Measurements from ENCODE around the gene TIPIN.
A peak's percentile ranks its signal among the peaks of the same experiment; 100 is the strongest.

Gene TIPIN

DNA sequence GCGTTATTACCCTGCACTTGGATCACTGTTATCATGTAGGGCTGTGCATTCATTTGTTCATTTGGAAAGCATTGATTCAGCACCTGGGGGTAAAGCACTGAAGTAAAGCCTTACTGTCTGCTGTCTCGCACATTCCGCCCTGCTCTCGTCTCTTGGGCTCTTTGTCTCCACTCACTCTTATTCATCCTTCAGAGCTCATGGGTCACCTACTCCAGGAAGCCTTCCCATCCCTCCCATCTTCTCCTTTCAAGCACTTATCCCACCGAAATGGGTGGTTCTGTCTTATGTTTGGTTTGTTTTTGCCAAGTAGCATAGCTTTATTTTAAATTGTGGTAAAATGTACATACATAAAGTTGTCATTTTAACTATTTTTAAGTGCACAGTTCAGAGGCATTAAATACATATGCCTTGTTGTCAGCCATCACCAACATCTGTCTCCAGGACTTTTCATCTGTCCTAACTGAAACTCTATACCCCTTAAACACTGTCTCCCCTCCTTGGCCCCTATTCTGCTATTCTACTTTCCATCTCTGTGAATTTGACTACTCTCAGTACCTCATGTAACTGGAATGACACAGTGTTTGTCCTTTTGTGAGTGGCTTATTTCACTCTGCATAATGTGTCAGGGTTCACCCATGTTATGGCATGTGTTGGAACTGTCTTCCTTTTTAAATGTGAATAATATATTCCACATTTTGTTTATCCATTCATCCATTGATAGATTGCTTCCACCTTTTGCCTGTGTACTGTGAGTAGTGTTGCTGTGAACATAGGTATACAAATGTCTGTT is 53.8 kb downstream of the TIPIN start:
- DNase-seq (ENCODE audit: insufficient read length, low spot score) = no peak
- no peak for TF ChIP-seq POU2F2 (IDR thresholded peaks at IDR 0.05; ENCODE audit: low read depth, low read length)
- no peak for TF ChIP-seq POLR2AphosphoS5 (IDR thresholded peaks at IDR 0.05; ENCODE audit: low read depth, low read length)
- FAIRE-seq = no peak

DNA sequence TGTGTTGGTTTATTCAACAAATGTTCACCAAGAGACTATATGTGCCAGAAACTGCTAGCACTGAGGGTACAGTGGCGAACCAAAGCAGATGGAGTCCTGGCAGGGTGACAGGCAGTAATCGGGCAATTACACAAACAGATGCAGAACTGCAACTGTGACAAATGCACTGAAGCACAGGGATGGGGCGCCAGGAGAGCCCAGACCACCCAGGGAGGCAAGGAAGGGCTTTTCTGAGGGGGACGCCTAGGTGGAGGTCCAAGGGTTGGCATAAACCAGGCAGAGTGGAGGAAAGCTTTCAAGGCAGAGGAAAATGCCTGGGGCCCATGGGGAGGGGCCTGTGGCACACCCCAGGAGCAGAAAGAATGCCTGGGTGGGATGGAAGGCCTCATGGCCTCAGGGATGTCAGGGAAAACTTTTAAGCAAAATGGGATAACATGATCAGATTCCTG is 57.7 kb downstream of the TIPIN start:
- TF ChIP-seq POLR2AphosphoS5 (IDR thresholded peaks at IDR 0.05; ENCODE audit: low read depth, low read length) (no peak), TAF1 (IDR thresholded peaks at IDR 0.05; ENCODE audit: low read depth, low read length) (no peak), POU2F2 (IDR thresholded peaks at IDR 0.05; ENCODE audit: low read depth, low read length) (no peak), SPI1 (IDR thresholded peaks at IDR 0.05; ENCODE audit: low read depth, low read length) (no peak), PAX5 (IDR thresholded peaks at IDR 0.05; ENCODE audit: insufficient read depth, low read length, severe bottlenecking) (no peak), POLR2A (IDR thresholded peaks at IDR 0.05; ENCODE audit: low read depth, low read length) (no peak)
- DNase-seq (ENCODE audit: insufficient read length, low spot score) (no peak), FAIRE-seq (no peak)

DNA sequence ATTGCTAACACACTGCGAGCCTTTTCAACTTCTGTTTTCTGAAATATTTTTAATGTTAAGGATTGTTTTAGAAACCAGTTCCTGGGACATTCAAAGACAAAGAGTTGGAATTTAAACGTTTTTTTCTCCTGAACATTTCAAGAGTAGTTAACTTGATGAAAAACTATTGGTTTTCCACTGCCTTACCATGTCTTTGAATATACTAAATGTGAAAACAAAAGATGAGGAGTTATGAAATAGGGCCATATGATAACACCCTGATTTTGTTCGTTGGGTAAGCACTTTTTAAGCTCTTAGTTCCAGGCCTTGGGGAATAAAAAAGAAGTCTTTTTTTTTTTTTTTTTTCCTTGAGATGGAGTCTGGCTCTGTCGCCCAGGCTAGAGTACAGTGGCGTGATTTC is 60.3 kb downstream of the TIPIN start:
- no peak for DNase-seq (ENCODE audit: insufficient read length, low spot score)
- no peak for FAIRE-seq
- TF ChIP-seq POLR2AphosphoS5 (IDR thresholded peaks at IDR 0.05; ENCODE audit: low read depth, low read length) (no peak), PAX5 (IDR thresholded peaks at IDR 0.05; ENCODE audit: insufficient read depth, low read length, severe bottlenecking) (no peak)

DNA sequence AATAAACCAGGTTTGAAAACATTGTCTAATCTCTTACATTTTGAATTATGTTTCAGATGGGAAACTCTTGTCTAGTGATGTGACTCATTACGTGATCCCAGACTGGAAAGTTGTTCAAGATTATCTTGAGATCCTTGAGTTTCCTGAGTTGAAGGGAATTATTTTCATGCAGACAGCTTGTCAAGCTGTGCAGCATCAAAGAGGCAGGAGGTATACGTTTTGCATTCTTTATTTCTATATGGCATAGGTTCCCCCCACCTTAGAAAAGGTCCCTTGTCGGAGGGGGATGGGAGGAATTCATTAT is 61.6 kb downstream of the TIPIN start:
- FAIRE-seq = peak; percentile 16
- TF ChIP-seq PAX5 (IDR thresholded peaks at IDR 0.05; ENCODE audit: insufficient read depth, low read length, severe bottlenecking) = no peak
- TF ChIP-seq POLR2A (IDR thresholded peaks at IDR 0.05; ENCODE audit: low read depth, low read length) = no peak
- DNase-seq (ENCODE audit: insufficient read length, low spot score) = no peak

DNA sequence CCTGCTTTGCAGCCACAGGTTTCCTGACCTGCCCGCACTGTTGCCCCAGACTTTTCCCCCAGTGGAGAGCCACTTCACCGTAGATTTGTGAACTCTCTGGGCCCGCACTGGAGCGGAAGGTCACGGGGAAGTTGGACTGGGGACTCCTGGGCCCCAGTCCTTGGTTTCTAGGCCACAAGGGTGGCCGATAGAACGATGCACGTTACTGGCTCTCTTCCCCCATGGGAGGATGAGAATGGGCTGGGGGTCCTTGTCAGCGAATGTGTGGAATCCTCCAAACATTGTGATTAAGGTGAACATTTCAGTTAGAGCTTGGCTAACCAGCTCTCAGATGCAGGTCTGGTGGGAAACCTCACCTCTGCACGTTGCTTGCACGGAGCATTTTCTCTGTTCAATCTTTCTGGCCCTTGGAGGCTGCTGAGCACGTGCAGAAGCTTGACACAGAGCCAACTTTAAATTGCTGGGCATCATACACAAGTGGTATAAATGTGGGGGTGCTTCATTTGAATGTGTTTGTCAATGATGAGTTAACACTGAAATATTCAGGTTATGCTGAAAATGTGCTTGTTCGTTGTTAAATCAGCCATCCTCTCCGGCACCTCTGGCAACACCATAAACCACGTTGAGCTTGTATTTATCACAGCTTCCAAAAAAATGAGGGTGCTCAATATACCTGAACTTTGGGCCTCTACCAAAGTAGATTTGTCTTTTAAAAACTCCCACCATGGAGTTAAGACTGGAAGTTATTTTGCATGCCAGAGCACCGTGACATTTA is 62.1 kb downstream of the TIPIN start:
- FAIRE-seq = peak; percentile 65
- peak; percentile 22 for DNase-seq (ENCODE audit: insufficient read length, low spot score)
- TF ChIP-seq TAF1 (IDR thresholded peaks at IDR 0.05; ENCODE audit: low read depth, low read length) (no peak), PAX5 (IDR thresholded peaks at IDR 0.05; ENCODE audit: insufficient read depth, low read length, severe bottlenecking) (no peak), POU2F2 (IDR thresholded peaks at IDR 0.05; ENCODE audit: low read depth, low read length) (no peak), POLR2AphosphoS5 (IDR thresholded peaks at IDR 0.05; ENCODE audit: low read depth, low read length) (no peak)

DNA sequence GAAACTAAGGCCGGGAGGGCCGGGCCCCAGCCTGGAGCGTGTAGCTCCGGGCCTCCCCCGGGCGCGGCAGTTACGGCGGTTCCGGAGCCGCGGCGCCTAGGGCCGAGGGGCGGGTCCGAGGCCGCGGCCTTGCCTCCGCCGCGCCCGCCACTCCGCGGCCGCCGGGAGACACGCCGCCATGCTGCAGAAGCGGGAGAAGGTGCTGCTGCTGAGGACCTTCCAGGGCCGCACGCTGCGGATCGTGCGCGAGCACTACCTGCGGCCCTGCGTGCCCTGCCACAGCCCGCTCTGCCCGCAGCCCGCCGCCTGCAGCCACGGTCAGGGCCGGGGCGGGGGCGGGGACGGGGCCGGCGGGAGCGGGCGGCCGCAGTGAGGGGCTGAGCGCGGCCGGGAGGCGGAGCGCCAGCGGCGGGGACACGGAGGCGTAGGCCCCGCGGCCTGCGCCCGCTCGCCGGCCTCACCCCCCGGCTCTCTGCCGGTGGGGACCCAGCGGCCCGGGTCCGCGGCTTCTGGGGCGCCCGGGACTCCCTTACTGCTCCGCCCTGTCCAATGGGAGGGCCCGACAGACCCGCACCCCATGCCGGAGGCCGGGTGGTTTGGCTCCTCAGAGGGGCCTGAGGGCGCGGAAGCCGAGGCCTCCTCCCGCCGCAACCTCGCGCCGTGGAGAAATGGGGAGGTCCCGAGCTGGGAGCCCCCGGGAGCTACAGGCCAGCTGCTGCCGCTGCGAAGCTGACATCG is 62.9 kb downstream of the TIPIN start, which contains the start of gene DIS3L:
Gene DIS3L, plus strand, starts transcription at position 150 of the 738 bp plus-strand sequence. Its CDS starts 29 bp downstream, at position 179.
- peak; percentile 75 for FAIRE-seq
- peak; percentile 68 for DNase-seq (ENCODE audit: insufficient read length, low spot score)
- TF ChIP-seq POLR2A (IDR thresholded peaks at IDR 0.05; ENCODE audit: low read depth, low read length) = peak; percentile 51; the same call in 1 of the 2 replicates
- TF ChIP-seq PAX5 (IDR thresholded peaks at IDR 0.05; ENCODE audit: insufficient read depth, low read length, severe bottlenecking) = no peak
- no peak for TF ChIP-seq SPI1 (IDR thresholded peaks at IDR 0.05; ENCODE audit: low read depth, low read length)
- no peak for TF ChIP-seq POU2F2 (IDR thresholded peaks at IDR 0.05; ENCODE audit: low read depth, low read length)
- TF ChIP-seq TAF1 (IDR thresholded peaks at IDR 0.05; ENCODE audit: low read depth, low read length) = peak; percentile 21; the same call in 1 of the 2 replicates

DNA sequence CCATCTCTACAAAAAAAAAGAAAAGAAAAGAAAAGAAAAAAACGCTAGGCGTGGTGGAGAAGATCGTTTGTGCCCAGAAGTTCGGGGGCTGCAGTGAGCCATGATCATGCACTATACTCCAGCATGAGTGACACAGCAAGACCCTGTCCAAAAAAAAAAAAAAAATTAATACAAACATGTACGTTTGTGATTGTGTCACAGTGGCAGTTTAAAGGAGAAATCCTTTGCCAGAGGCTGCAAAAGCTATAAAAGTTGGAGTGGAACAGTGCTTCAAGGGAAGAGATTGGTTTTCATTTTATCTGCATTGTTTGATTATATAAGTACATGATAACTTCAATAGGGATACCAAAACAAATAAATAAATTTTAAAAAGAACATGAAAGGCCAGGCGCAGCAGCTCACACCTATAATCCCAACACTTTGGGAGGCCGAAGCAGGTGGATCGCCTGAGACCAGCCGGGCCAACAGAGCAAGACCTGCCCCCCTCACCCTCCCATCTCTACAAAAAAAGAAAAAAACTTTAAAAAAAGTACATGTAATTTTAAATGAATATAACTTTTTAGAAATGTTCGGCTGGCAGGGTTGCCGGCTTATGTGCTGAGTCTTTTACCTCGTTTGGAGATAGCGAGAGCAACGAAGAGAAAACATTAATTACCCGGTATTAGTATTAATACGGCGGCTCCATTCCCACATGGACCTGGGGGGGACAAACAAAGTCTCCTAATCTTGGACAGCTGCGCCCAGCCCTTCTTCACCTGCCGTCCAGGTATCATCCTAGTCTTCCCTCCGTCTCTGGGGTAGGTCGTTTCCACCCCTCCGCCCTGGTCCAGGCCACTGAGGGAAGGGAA is 63.7 kb downstream of the TIPIN start:
- DNase-seq (ENCODE audit: insufficient read length, low spot score) (no peak), FAIRE-seq (no peak)
- TF ChIP-seq PAX5 (IDR thresholded peaks at IDR 0.05; ENCODE audit: insufficient read depth, low read length, severe bottlenecking) (no peak), TAF1 (IDR thresholded peaks at IDR 0.05; ENCODE audit: low read depth, low read length) (no peak), POU2F2 (IDR thresholded peaks at IDR 0.05; ENCODE audit: low read depth, low read length) (no peak), POLR2AphosphoS5 (IDR thresholded peaks at IDR 0.05; ENCODE audit: low read depth, low read length) (no peak), SPI1 (IDR thresholded peaks at IDR 0.05; ENCODE audit: low read depth, low read length) (no peak), POLR2A (IDR thresholded peaks at IDR 0.05; ENCODE audit: low read depth, low read length) (no peak)

DNA sequence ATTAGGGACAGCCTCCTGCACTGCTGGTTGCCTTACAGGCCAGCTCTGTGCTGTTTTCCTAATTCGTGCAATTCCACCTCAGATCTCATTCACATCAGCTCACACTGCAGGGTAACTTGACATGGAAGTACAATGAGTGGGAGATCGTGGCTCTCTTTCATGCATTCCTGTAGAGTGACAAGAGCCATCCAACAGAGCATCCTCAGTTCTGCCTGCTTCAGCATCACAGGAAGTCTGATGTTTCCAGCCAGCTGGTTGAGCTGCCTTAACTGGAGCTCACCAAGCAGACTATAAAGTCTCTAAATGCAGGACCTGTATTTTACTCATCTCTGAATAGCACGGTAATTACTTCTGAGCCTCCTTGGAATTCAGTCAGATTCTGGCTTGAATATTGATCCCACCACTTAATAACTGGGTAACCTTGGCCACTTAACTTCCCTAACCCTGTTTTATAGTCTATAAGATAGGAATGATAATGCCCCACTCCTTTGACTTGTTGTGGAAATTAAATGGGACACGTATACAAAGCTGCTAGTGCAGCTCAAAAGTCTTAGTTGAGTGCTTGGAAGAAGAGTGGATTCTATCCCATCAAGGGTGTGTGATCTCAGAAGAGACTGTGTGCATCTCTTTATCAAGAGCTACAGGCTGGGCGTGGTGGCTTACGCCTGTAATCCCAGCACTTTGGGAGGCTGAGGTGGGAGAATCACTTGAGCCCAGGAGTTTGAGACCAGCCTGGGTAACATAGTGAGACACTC is 64.5 kb downstream of the TIPIN start:
- TF ChIP-seq POLR2A (IDR thresholded peaks at IDR 0.05; ENCODE audit: low read depth, low read length) (no peak), SPI1 (IDR thresholded peaks at IDR 0.05; ENCODE audit: low read depth, low read length) (no peak), POU2F2 (IDR thresholded peaks at IDR 0.05; ENCODE audit: low read depth, low read length) (no peak), POLR2AphosphoS5 (IDR thresholded peaks at IDR 0.05; ENCODE audit: low read depth, low read length) (no peak), PAX5 (IDR thresholded peaks at IDR 0.05; ENCODE audit: insufficient read depth, low read length, severe bottlenecking) (no peak), TAF1 (IDR thresholded peaks at IDR 0.05; ENCODE audit: low read depth, low read length) (no peak)
- FAIRE-seq (no peak), DNase-seq (ENCODE audit: insufficient read length, low spot score) (no peak)
